DMS 273 (cell line): Measurements from ENCODE around the gene MBD5.
A peak's percentile ranks its signal among the peaks of the same experiment; 100 is the strongest.

ENCODE experiments used
- DNase-seq: peaks from one replicate; lab custom pipeline; 2025; ENCODE audit not compliant: unreplicated experiment; lab: John Stamatoyannopoulos, UW

Gene MBD5

DNA sequence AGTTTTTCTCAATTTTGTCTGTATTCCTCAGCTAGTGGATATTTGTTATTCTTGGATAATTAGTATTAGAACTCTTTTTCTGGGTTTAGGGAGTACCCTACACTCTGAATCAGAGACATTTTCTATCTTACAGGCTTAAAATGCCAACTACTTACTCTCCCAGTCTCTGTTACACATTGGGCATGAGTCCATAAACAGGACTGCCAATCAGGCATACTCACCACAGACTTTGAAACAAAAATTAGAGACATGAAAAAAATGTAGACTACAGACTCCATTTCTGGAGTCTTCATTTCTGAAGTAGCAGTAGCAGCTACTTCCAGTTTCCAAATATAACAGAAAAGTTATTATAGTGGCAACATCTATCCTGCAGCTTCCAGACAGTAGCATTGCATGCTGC lies 279.7 kb downstream of the MBD5 start:
- no peak for DNase-seq

DNA sequence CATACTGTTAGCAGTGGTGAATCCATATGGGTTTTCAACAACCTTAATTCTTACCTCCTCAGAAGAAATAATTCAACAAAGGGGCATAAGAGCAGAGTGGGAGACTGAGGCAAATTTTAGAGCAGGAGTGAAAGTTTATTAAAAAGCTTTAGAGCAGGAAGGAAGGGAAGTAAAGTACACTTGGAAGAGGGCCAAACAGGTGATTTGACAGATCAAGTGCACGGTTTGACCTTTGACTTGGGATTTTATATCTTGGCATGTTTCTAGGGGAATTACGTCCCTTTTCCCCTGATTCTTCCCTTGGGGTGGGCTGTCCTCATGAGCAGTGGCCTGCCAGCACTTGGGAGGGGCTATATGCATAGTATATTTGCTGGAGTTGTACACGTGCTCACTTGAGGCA lies 280.5 kb downstream of the MBD5 start:
- DNase-seq, result no peak

DNA sequence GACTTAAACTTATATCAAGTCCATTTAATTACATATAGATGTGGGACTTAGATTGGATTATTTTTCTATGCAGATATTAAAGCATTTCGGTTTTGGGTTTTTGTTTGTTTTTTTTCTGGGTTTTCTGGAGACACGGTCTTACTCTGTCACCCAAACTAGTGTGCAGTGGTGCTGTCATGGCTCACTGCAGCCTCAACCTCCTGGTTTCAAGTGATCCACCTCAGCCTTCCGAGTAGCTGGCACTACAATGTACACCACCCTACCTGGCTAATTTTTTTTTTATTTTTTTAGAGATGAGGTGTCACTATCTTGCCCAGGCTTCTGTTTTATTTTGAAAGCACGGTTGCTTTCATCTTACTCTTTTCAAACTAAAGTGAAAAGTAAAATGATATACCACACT lies 281.6 kb downstream of the MBD5 start:
- no peak for DNase-seq

DNA sequence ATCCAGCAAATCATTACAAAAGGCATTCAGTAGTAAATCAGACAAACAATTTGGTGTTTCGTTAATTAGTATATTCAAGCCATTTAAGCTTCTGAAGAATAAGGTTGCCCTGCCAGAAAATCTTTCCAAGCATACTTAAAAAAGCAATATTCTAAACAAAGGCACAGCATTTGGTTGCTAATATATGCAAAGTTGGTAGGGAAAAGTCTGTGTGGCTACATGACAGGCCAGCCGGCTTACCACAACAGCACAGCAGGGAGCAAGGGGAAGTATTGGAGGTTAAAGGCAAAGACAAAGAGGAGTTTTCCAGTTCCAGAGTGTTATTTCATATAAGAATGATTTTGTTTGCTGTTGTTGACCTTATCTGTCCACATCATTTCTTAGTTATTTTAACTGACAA lies 282.3 kb downstream of the MBD5 start:
- DNase-seq, result peak; percentile 80

DNA sequence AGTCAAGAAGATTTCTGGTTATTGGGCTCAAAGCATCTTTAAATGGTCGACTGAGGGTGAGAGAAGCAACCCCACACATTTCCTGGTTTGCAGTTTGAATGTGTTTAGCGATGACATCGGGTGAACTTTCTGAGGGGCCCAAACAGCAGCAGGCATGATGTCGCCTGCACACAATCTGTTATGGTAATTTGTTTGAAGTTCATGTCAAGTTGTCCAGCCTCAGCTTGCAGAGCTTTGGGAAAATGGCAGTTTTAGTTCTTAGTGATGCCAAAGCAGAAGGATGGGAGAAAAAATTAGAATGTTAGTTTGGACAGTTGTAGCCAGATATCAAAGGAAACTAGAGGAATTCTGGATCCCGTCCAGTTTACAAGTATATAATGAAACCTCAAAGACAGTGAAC lies 284.6 kb downstream of the MBD5 start:
- peak; percentile 80 for DNase-seq

DNA sequence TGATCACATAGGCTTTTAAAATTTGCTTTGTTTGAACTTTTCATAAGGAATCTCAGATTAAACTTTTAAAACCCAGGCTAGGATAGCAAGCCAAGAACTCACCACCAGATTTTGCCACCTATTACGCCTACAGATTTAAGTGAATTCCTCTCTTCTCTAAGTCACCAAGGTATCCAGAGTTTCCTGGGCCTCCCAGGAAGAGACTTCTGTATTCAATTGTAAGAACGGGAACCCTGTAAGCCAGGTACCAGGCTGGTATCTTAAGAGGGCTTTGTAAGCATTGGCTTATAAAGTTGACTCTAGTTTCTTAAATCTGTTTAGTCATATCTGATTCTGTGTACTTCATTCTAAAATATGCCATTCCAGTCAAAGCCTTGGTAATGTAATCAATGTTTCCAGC lies 285.1 kb downstream of the MBD5 start:
- peak; percentile 34 for DNase-seq

DNA sequence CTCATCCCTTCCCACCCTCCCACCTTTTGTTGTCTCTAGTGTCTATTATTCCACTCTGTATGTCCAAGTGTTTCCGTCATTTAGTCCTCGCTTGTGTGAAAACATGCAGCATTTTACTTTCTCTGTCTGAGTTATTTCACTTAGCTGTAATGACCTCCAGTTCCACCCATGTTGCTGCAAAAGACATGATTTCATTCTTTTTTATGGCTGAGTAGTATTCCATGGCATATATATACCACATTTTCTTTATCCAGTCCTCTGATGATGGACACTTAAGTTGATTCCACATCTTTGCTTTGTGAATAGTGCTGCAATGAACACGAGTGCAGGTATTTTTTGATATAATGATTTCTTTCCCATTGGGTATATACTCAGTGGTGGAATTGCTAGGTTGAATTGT lies 296.7 kb downstream of the MBD5 start:
- no peak for DNase-seq

DNA sequence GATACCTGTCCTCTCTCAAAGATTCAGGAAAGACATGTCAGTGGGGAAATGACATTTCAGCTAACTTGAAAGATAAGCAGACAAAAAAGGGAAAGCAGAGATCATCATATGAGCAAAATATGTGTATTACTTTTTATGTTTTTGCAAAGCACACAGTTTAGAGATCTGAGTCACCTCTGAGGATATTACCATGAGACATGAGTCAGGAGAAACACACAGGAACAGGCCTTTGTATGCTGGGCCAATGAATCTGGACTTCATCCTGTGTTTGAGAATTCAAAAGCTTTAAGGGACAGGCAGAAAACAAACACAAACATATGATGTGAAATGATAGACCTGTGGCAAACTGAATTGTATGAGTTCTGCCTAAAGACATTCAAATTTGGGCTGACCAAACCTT lies 317.6 kb downstream of the MBD5 start:
- peak; percentile 5 for DNase-seq

DNA sequence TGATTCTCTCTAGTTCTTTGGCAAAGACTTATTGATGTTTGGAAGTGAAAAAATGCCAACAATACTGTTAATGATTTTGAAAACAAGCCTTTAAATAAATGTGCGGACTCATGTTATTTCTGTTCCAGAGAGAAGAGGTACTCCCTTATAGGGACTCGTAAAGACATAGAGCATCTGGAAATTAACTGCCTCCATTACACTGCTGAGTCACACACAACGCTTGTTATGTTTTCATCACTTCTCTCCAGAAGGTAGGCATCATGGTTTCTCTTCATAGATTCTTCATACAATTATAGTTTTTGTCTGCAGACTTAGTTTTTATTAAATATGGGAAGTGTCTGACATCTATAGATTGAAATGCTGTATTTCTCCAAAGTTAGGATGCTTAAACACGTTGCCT lies 321.2 kb downstream of the MBD5 start:
- DNase-seq, result no peak

DNA sequence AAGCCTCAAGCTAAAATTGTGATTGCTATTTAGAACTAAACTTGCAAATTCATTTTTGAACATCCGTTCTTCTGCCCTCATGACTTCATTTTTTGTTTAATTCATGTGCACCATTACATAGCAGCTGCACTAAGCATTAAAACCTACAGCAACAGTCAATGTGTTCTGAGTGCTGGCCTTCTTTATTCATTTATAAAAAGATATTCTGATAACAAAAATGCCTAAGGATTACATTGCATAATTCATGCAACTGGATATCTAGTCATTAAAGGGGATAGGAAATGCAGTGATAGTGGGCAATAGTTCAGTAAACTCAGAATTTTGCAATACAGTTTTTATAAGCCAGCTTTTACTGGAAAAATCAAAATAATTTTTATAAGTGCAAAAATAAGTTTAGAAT lies 329.3 kb downstream of the MBD5 start:
- DNase-seq, result no peak

DNA sequence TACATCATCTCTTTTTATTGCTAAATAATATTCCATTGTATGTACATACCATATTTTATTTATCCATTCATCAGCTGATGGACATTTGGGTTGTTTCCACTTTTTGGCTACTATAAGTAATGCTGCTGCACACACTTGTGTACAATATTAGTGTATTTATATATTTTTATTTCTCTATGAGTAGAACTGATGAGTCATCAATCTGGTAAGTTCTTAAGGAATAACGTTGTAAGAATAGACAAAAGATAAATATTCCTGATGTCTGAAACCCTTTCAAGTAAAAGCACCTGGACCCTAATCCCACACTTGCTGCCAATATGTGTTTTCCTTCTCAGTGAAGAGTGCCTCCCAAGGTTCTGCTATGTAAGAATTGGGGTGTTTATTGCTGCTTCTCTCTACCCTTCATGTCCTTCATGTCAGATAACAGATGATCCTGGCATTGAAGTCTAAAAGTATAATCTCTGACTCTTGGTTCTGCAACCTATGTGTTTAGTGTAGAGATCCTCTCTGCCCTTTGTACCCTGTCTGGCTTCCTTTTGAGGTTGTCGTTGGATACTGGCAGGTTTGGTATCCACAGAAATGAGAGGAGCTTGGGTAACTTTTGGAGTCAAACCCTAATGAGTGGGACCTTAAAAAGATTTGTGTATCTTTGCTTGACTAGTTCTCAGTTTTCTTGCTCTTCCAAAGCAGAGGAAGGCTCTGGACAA lies 330.7 kb downstream of the MBD5 start:
- no peak for DNase-seq

DNA sequence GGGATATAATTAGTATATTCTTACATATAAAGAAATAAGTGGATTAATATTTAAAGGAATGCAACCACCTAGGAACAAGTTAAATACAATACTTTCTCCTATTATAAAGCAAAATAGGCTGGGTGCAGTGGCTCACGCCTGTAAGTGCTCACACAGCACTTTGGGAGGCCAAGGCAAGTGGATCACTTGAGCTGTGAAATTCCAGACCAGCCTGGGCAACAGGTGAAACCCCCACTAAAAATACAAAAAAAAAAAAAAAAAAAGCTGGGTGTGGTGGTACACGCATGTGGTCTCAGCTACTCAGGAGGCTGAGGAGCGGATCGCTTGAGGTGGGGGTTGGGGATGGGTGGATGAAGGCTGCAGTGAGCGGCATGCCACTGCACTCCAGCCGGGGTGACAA lies 337.5 kb downstream of the MBD5 start:
- no peak for DNase-seq

DNA sequence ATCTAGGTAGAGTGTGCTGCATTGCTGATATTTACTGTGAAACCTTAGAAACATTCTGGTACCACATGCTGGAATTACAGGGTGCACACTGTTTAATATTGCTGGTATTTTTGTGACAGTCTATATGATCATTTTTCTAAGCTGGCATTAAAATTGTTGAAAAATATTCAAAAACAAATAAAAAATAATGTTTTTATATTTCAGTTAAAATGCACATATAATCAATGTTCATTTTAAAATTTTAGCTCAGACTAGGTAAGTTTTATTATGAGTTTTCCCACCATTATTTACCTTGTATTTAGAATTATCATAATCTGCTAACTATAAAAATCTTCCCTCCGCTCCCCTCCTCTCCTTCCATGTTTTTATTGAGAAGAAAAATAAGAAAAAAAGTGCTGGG lies 339.8 kb downstream of the MBD5 start:
- no peak for DNase-seq

DNA sequence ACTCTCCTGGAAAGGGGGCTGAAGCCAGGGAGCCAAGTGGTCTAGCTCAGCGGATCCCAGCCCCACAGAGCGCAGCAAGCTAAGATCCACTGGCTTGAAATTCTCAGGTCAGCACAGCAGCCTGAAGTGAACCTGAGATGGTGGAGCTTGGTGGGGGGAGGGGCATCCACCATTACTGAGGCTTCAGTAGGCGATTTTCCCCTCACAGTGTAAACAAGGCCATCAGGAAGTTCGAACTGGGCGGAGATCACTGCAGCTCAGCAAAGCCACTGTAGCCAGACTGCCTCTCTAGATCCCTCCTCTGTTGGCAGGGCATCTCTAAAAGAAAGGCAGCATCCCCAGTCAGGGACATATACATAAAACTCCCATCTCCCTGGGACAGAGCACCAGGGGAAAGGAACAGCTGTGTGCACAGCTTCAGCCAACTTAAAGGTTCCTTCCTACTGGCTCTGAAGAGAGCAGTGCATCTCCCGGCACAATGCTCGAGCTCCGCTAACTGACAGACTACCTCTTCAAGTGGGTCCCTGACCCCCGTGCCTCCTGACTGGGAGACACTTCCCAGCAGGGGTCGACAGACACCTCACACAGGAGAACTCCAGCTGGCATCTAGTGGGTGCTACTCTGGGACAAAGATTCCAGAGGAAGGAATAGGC lies 341.4 kb downstream of the MBD5 start:
- DNase-seq, result no peak

DNA sequence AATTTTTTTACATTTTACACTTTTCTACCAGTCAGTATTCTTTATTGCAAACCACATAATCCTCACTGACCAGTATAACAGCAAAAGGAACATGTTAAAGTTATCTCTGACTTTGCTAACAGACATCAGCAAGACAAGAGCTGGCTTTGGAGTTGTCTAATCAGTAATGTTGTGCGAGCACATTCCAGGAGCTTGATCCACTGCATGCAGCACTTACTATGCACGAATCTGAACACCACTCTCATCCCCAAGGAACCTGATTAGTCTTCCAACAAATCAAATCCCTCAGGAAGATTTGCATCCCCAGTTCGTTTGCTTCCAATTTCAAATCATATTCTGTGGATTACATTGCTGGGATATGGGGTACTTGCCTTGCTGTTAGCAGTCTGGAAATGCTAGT lies 354.3 kb downstream of the MBD5 start:
- no peak for DNase-seq

DNA sequence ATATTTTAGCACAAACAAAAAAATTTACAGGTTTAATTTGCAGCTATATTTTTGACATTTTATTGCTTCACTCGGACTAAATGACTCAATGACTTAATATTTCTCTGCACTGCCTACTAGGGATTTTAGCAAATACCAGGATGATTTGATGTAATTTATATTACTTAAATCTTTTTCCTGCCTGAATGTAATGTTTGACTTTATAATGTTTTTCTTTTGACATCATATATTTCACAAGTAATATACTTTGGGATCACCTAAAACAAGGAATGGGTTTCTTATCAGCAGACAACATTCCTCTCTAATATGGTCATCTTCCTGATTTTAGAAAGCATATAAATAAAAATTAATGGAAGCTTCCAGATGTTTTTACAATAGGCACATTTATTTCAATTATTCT lies 370.4 kb downstream of the MBD5 start:
- DNase-seq, result no peak

DNA sequence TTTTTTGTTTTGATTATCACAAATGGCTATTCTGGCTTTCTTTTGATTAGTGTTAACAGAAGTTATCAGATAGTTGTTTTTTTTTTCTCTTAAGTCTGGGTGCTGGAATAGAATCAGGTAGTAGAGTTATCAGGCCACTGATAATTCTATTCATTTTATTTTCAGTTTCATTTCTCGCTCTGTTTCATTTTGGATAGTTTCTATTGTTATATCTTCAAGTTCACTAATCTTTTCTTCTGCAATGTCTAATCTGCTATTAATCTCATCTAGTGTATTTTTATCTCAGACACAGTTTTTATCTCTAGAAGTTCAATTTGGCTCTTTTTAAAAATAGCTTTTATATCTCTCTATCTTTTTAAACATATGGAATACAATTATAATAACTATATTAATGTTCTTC lies 381.9 kb downstream of the MBD5 start:
- DNase-seq, result no peak

DNA sequence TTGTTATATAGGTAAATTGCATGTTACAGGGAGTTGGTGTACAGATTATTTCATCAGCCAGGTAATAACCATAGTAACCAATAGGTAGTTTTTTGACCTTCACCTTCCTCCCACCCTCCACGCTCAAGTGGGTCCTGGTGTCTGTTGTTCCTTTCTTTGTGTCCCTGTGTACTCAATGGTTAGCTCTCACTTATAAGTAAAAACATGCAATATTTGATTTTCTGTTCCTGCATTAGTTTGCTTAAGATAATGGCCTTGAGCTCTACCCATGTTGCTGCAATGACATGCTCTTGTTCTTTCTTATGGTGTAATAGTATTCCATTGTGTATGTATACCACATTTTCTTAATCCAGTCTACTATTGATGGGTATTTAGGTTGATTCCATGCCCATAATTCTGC lies 390.0 kb downstream of the MBD5 start:
- DNase-seq, result no peak

DNA sequence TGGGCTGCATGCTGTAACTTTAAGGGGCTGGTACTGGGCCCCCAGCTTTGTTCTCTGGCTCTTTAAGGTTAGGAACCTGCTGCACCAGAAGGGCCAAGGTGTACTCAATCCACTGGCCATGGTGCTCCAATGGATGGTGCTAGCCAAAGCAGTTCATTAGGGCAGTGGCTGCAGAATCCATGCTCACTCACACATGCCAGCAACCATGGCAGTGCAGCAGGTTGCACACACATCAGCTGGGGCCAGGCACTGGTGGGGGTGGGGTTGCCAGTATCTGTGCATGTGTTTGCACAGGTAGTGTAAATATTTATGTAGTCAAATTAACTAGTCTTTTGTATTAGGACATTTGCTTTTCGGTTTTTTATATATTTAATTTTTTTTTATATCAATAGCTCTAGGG lies 395.4 kb downstream of the MBD5 start:
- DNase-seq, result no peak

DNA sequence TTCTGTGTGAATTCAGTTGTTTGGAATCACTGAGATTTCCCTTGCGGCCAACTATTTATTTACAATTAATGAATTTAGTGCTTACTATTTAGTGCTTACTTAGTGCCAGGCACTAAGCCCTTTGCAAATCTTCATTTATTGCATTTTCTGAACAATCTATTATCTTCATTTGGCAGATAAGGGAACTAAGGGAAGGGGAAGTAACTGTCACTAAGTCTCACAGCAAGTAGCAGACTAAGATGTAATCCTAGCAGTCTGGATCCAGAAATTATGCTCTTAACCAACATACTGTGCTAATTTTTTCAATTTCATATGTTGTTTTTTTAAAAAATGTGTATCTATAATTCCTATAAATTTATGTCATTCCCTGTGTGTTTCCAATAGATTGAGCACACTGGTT lies 409.2 kb downstream of the MBD5 start:
- no peak for DNase-seq

DNA sequence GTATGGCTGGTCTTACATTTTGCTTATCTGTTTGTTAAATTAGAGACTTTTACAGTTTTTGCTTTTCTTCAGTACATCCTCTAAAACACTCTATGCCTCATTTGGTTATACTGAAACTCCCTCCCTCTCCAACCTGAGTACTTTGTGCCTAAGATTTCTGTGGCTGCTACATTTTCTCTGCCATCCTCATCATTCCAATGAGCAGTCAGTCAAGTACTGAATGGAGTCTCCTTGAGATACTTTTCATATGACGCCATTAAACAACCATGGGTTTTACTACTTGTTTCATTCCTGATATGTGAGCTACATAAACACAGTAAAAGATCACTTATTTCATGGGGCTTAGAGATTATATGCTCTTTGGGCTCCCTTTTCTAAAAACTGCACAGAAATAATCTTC lies 427.0 kb downstream of the MBD5 start:
- no peak for DNase-seq

DNA sequence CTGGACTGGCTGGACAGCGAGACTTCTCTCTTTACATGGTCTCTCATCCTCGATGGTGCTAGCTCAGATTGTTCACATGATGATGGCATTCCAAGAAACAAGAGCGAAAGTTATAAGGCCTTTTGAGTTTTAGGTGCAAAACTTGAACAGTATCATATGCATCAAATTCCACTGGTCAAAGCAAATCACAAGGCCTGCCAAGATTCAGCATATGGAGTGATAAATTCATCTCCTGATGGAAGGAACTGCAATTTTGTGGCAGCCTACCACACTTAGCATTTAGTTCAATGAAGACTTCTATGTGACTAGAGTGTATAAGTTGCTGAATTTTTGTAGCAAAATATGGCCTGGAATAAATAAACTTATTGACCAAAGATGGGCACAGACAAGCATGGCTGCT lies 429.6 kb downstream of the MBD5 start:
- DNase-seq, result no peak

DNA sequence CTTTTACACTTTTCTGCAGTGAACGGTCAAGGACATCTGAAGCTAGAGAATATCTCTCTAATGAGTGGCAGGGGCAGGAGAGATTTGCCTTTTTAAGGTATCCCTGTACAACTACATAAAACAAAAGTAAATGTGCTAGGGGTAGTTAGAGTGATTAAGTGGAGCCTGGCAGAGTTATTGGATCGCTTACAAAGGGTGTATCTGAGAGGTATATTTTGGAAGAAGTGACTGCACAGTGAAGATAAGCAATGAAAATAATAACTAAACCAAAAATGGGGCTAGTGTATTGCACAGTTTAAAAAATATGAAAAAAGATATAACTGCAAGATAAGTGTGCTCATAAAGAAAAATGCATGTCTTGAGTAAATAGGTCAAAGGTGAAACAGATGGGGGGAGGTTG lies 430.2 kb downstream of the MBD5 start:
- DNase-seq, result no peak
